ENCODE measurements around the gene ZNF536.

ZNF536 gene

GRCh38 chr19:30335306-30335886, 36.8 kb upstream of the ZNF536 start:
- DNase-seq (ENCODE audit: low read depth) = no peak
- H3K4me3 ChIP-seq (ENCODE audit: control insufficient read depth, low read depth, low read length) = no peak overlapping the region
- no peak for TF ChIP-seq CTCF (conservative IDR thresholded peaks at IDR 0.05; ENCODE audit: control insufficient read depth, insufficient read depth, low read depth, low read length)

GRCh38 chr19:30336290-30336689, 35.9 kb upstream of the ZNF536 start:
- DNase-seq (ENCODE audit: low read depth) = no peak
- TF ChIP-seq CTCF (conservative IDR thresholded peaks at IDR 0.05; ENCODE audit: control insufficient read depth, insufficient read depth, low read depth, low read length) = no peak

DNA sequence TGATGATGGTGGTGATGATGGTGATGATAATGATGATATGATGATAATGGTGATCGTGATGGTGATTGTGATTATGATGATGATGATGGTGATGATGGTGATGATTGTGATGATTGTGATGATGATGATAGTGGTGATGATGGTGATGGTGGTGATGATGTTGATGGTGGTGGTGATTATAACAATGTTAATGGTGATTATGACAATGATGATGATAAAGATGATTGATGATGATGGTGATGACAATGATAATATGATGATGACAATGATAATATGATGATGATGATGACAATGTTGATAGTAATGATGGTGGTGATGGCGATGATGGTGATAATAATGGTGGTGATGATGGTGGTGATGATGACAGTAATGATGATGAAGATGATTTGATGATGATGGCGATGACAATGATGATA, 34.1 kb upstream of the ZNF536 start:
- H3K4me3 ChIP-seq (ENCODE audit: control insufficient read depth, low read depth, low read length) = no peak overlapping the region
- no peak for DNase-seq (ENCODE audit: low read depth)
- TF ChIP-seq CTCF (conservative IDR thresholded peaks at IDR 0.05; ENCODE audit: control insufficient read depth, insufficient read depth, low read depth, low read length) = no peak

More at GRCh38 chr19:30336290-30336689, 35.9 kb upstream of the ZNF536 start:
- no peak overlapping the region for H3K4me3 ChIP-seq (ENCODE audit: control insufficient read depth, low read depth, low read length)

GRCh38 chr19:30338878-30339623, 33.1 kb upstream of the ZNF536 start:
- no peak for TF ChIP-seq CTCF (conservative IDR thresholded peaks at IDR 0.05; ENCODE audit: control insufficient read depth, insufficient read depth, low read depth, low read length)
- no peak for DNase-seq (ENCODE audit: low read depth)
- no peak overlapping the region for H3K4me3 ChIP-seq (ENCODE audit: control insufficient read depth, low read depth, low read length)

DNA sequence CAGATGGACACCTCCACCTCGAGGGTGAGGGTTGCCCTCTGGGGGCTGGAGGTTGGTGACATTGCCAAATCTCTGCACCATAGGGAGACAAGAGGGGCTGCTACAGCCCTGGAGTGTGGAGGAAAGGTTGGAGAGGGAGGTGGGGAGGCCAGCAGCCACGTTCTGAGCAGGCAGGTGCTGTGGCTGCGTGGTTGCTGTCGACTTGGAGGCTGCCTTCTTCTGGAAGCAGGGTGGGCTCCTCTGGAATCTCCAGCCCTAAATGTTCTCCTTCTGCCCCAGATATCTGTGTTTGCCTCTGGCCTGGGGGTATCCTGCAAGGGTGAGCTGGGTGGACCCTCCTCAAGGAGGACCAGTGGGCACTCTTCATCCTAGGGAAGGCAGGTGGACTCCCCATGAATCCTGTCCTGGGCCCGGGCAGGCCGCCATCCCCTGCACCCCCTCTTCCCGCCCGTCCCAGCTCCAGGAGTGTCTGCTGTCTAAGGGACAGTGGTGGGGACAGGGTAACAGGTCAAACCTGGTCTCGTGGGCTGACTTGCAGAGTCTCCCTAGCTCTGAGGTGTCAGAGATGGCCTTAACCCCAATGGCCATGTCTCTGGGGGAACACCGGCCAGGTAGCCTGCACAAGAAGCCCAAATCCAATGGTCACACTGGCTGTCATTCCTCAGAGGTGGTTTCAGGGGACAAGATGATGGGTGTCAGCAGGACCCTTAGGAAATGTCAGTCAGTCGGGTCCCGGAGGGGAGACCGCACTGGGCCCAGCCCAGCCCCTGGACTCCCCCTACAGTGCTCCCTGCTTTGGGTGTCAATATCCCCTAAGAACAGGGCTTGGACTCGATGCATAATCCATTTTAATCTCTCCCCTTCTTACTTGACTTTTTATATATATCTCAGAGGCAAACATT, 32.3 kb upstream of the ZNF536 start:
- H3K4me3 ChIP-seq (ENCODE audit: control insufficient read depth, low read depth, low read length) = no peak overlapping the region
- no peak for TF ChIP-seq CTCF (conservative IDR thresholded peaks at IDR 0.05; ENCODE audit: control insufficient read depth, insufficient read depth, low read depth, low read length)
- no peak for DNase-seq (ENCODE audit: low read depth)

- no peak overlapping the region for H3K4me3 ChIP-seq (ENCODE audit: control insufficient read depth, low read depth, low read length)
- no peak for TF ChIP-seq CTCF (conservative IDR thresholded peaks at IDR 0.05; ENCODE audit: control insufficient read depth, insufficient read depth, low read depth, low read length)
- no peak for DNase-seq (ENCODE audit: low read depth)
These were observed 31.2 kb upstream of the ZNF536 start for GRCh38 chr19:30340771-30341561.

Measured in fibroblast of mammary gland (primary cell).